ENCODE results near the gene BHLHA15. TPM values are rescaled to one million over a fixed set of nuclear protein-coding genes. Genes with fewer than 3 reads are reported as not detected.

Gene BHLHA15
- 0.65 TPM for polyA plus RNA-seq (2013, experiment 1 of 4)
- polyA plus RNA-seq (2013, experiment 2 of 4): 1.7 TPM
- polyA plus RNA-seq (2013, experiment 3 of 4): 1.0 TPM
- 0.32 TPM for polyA plus RNA-seq (2013, experiment 4 of 4)

GRCh38 chr7:98211221-98211675 lies at the start of gene BHLHA15:
Gene BHLHA15, plus strand, starts transcription at chr7:98211439. Its CDS starts 871 bp downstream, at chr7:98212310.
- 6% methylated on average over 44 to 45 of the region's 45 CpGs for WGBS, 2 experiments
- H3K4me3 ChIP-seq (ENCODE audit: insufficient read depth, low read depth, low read length): peak within 1 kb of the TSS; percentile 4
- H3K9me3 ChIP-seq (ENCODE audit: control insufficient read depth, low read length): no peaks in the 10 kb centered on the region
- no peak within 1 kb of the TSS for H3K27ac ChIP-seq (ENCODE audit: insufficient read depth, low read depth, low read length, poor library complexity, severe bottlenecking)
- H3K36me3 ChIP-seq (ENCODE audit: control insufficient read depth, insufficient read depth, low read length): no peaks in the 10 kb centered on the region
- peaks cover 5% of the 10 kb centered on the region for H3K4me1 ChIP-seq (ENCODE audit: control insufficient read depth, insufficient read depth, low read length)
- H3K27me3 ChIP-seq (ENCODE audit: control insufficient read depth, insufficient read depth, low read length, poor library complexity, severe bottlenecking): no peaks in the 10 kb centered on the region

- H3K27ac ChIP-seq (ENCODE audit: insufficient read depth, low read depth, low read length, poor library complexity, severe bottlenecking): no peak overlapping the region
- no peaks in the 10 kb centered on the region for H3K4me1 ChIP-seq (ENCODE audit: control insufficient read depth, insufficient read depth, low read length)
- H3K27me3 ChIP-seq (ENCODE audit: control insufficient read depth, insufficient read depth, low read length, poor library complexity, severe bottlenecking): no peaks in the 10 kb centered on the region
- 99% methylated on average over 3 of the region's 3 CpGs for WGBS, 2 experiments
- H3K4me3 ChIP-seq (ENCODE audit: insufficient read depth, low read depth, low read length): no peak overlapping the region
- H3K9me3 ChIP-seq (ENCODE audit: control insufficient read depth, low read length): no peaks in the 10 kb centered on the region
- H3K36me3 ChIP-seq (ENCODE audit: control insufficient read depth, insufficient read depth, low read length): no peaks in the 10 kb centered on the region
Measured at GRCh38 chr7:98162758-98163157, 48.5 kb upstream of the BHLHA15 start.

GRCh38 chr7:98163269-98163668 lies 48.0 kb upstream of the BHLHA15 start:
- H3K27me3 ChIP-seq (ENCODE audit: control insufficient read depth, insufficient read depth, low read length, poor library complexity, severe bottlenecking): no peaks in the 10 kb centered on the region
- no peak overlapping the region for H3K4me3 ChIP-seq (ENCODE audit: insufficient read depth, low read depth, low read length)
- no peaks in the 10 kb centered on the region for H3K36me3 ChIP-seq (ENCODE audit: control insufficient read depth, insufficient read depth, low read length)
- H3K9me3 ChIP-seq (ENCODE audit: control insufficient read depth, low read length): no peaks in the 10 kb centered on the region
- WGBS, 2 experiments: 86 to 89% methylated on average over 7 of the region's 7 CpGs
- H3K4me1 ChIP-seq (ENCODE audit: control insufficient read depth, insufficient read depth, low read length): no peaks in the 10 kb centered on the region
- H3K27ac ChIP-seq (ENCODE audit: insufficient read depth, low read depth, low read length, poor library complexity, severe bottlenecking): no peak overlapping the region

- 87 to 89% methylated on average over 15 to 16 of the region's 16 CpGs for WGBS, 2 experiments
Measured at GRCh38 chr7:98163704-98164494, 47.3 kb upstream of the BHLHA15 start.

GRCh38 chr7:98165827-98166667 lies 45.2 kb upstream of the BHLHA15 start:
- H3K36me3 ChIP-seq (ENCODE audit: control insufficient read depth, insufficient read depth, low read length): no peaks in the 10 kb centered on the region
- H3K27me3 ChIP-seq (ENCODE audit: control insufficient read depth, insufficient read depth, low read length, poor library complexity, severe bottlenecking): no peaks in the 10 kb centered on the region
- WGBS, 2 experiments: 73 to 75% methylated on average over 18 of the region's 18 CpGs
- H3K4me3 ChIP-seq (ENCODE audit: insufficient read depth, low read depth, low read length): no peak overlapping the region
- no peaks in the 10 kb centered on the region for H3K4me1 ChIP-seq (ENCODE audit: control insufficient read depth, insufficient read depth, low read length)
- no peak overlapping the region for H3K27ac ChIP-seq (ENCODE audit: insufficient read depth, low read depth, low read length, poor library complexity, severe bottlenecking)
- H3K9me3 ChIP-seq (ENCODE audit: control insufficient read depth, low read length): no peaks in the 10 kb centered on the region

More at GRCh38 chr7:98163704-98164494, 47.3 kb upstream of the BHLHA15 start:
- H3K4me1 ChIP-seq (ENCODE audit: control insufficient read depth, insufficient read depth, low read length): no peaks in the 10 kb centered on the region
- H3K36me3 ChIP-seq (ENCODE audit: control insufficient read depth, insufficient read depth, low read length): no peaks in the 10 kb centered on the region
- no peaks in the 10 kb centered on the region for H3K9me3 ChIP-seq (ENCODE audit: control insufficient read depth, low read length)
- no peak overlapping the region for H3K4me3 ChIP-seq (ENCODE audit: insufficient read depth, low read depth, low read length)
- no peaks in the 10 kb centered on the region for H3K27me3 ChIP-seq (ENCODE audit: control insufficient read depth, insufficient read depth, low read length, poor library complexity, severe bottlenecking)
- no peak overlapping the region for H3K27ac ChIP-seq (ENCODE audit: insufficient read depth, low read depth, low read length, poor library complexity, severe bottlenecking)

- 90 to 92% methylated on average over 2 of the region's 2 CpGs for WGBS, 2 experiments
- Histone ChIP-seq H3K4me3 (ENCODE audit: insufficient read depth, low read depth, low read length) (no peak overlapping the region), H3K4me1 (ENCODE audit: control insufficient read depth, insufficient read depth, low read length) (no peaks in the 10 kb centered on the region), H3K36me3 (ENCODE audit: control insufficient read depth, insufficient read depth, low read length) (no peaks in the 10 kb centered on the region), H3K9me3 (ENCODE audit: control insufficient read depth, low read length) (no peaks in the 10 kb centered on the region), H3K27me3 (ENCODE audit: control insufficient read depth, insufficient read depth, low read length, poor library complexity, severe bottlenecking) (no peaks in the 10 kb centered on the region), H3K27ac (ENCODE audit: insufficient read depth, low read depth, low read length, poor library complexity, severe bottlenecking) (no peak overlapping the region)
Measured at GRCh38 chr7:98166668-98166970, 44.6 kb upstream of the BHLHA15 start.

GRCh38 chr7:98167653-98168052 lies 43.6 kb upstream of the BHLHA15 start:
- Histone ChIP-seq H3K4me1 (ENCODE audit: control insufficient read depth, insufficient read depth, low read length) (no peaks in the 10 kb centered on the region), H3K9me3 (ENCODE audit: control insufficient read depth, low read length) (no peaks in the 10 kb centered on the region), H3K4me3 (ENCODE audit: insufficient read depth, low read depth, low read length) (no peak overlapping the region), H3K27me3 (ENCODE audit: control insufficient read depth, insufficient read depth, low read length, poor library complexity, severe bottlenecking) (no peaks in the 10 kb centered on the region), H3K36me3 (ENCODE audit: control insufficient read depth, insufficient read depth, low read length) (no peaks in the 10 kb centered on the region), H3K27ac (ENCODE audit: insufficient read depth, low read depth, low read length, poor library complexity, severe bottlenecking) (no peak overlapping the region)
- WGBS, 2 experiments: 94 to 95% methylated on average over 15 of the region's 15 CpGs

GRCh38 chr7:98168181-98168903 lies 42.9 kb upstream of the BHLHA15 start:
- Histone ChIP-seq H3K4me1 (ENCODE audit: control insufficient read depth, insufficient read depth, low read length) (no peaks in the 10 kb centered on the region), H3K36me3 (ENCODE audit: control insufficient read depth, insufficient read depth, low read length) (no peaks in the 10 kb centered on the region), H3K9me3 (ENCODE audit: control insufficient read depth, low read length) (no peaks in the 10 kb centered on the region), H3K4me3 (ENCODE audit: insufficient read depth, low read depth, low read length) (no peak overlapping the region), H3K27me3 (ENCODE audit: control insufficient read depth, insufficient read depth, low read length, poor library complexity, severe bottlenecking) (no peaks in the 10 kb centered on the region), H3K27ac (ENCODE audit: insufficient read depth, low read depth, low read length, poor library complexity, severe bottlenecking) (no peak overlapping the region)
- WGBS, 2 experiments: 68 to 69% methylated on average over 17 of the region's 17 CpGs

GRCh38 chr7:98168904-98169621 lies 42.2 kb upstream of the BHLHA15 start:
- no peaks in the 10 kb centered on the region for H3K36me3 ChIP-seq (ENCODE audit: control insufficient read depth, insufficient read depth, low read length)
- no peaks in the 10 kb centered on the region for H3K4me1 ChIP-seq (ENCODE audit: control insufficient read depth, insufficient read depth, low read length)
- WGBS, 2 experiments: 91 to 92% methylated on average over 5 of the region's 5 CpGs
- no peak overlapping the region for H3K27ac ChIP-seq (ENCODE audit: insufficient read depth, low read depth, low read length, poor library complexity, severe bottlenecking)
- no peaks in the 10 kb centered on the region for H3K27me3 ChIP-seq (ENCODE audit: control insufficient read depth, insufficient read depth, low read length, poor library complexity, severe bottlenecking)
- H3K9me3 ChIP-seq (ENCODE audit: control insufficient read depth, low read length): no peaks in the 10 kb centered on the region
- no peak overlapping the region for H3K4me3 ChIP-seq (ENCODE audit: insufficient read depth, low read depth, low read length)

Data from ectodermal cell (in vitro differentiated cells).